Measurements from ENCODE around the gene FAM9C.

- TF ChIP-seq CTCF (IDR thresholded peaks at IDR 0.05; ENCODE audit: insufficient read depth, low read length, poor library complexity, severe bottlenecking) (no peak), EZH2phosphoT487 (conservative IDR thresholded peaks at IDR 0.05; ENCODE audit: low read length) (no peak)
Observed at GRCh38 chrX:13028871-13029636, 15.4 kb downstream of the FAM9C start.
